GM21447 (cell line): ENCODE results near the gene SLC43A2.
"Not testable (repeated sequence)": the region's sequence is repeated elsewhere in the genome, so short reads cannot be mapped to it uniquely, and the experiment has no call there.

Experiments
- ATAC-seq: cut with Tn5 transposase; IDR thresholded peaks from one replicate; pipeline ENCODE4 v1.9.1; 2021; ENCODE audit not compliant: unreplicated experiment

The SLC43A2 gene

GRCh38 chr17:1565877-1566276, 62.8 kb downstream of the SLC43A2 start:
- ATAC-seq = no peak

- ATAC-seq = no peak
These were observed 64.6 kb downstream of the SLC43A2 start for GRCh38 chr17:1563786-1564613.

- not testable (repeated sequence) for ATAC-seq
These were observed 65.2 kb downstream of the SLC43A2 start for GRCh38 chr17:1563471-1563785.

- peak; percentile 23 for ATAC-seq
These were observed 66.4 kb downstream of the SLC43A2 start for GRCh38 chr17:1562176-1562643.

GRCh38 chr17:1561420-1562175, 67.0 kb downstream of the SLC43A2 start:
- peak; percentile 21 for ATAC-seq

- ATAC-seq = no peak
These were observed 67.7 kb downstream of the SLC43A2 start for GRCh38 chr17:1560858-1561355.

GRCh38 chr17:1560101-1560857, 68.4 kb downstream of the SLC43A2 start:
- no peak for ATAC-seq

- no peak for ATAC-seq
These were observed 69.3 kb downstream of the SLC43A2 start for GRCh38 chr17:1559047-1560043.

GRCh38 chr17:1558401-1558800, 70.2 kb downstream of the SLC43A2 start:
- no peak for ATAC-seq

GRCh38 chr17:1557355-1558095, 71.1 kb downstream of the SLC43A2 start:
- no peak for ATAC-seq

GRCh38 chr17:1555651-1556471, 72.8 kb downstream of the SLC43A2 start:
- no peak for ATAC-seq

- ATAC-seq = no peak
These were observed 73.7 kb downstream of the SLC43A2 start for GRCh38 chr17:1554751-1555540.

GRCh38 chr17:1553354-1554266, 75.0 kb downstream of the SLC43A2 start:
- no peak for ATAC-seq

- ATAC-seq = no peak
These were observed 75.7 kb downstream of the SLC43A2 start for GRCh38 chr17:1552932-1553331.

- no peak for ATAC-seq
These were observed 76.9 kb downstream of the SLC43A2 start for GRCh38 chr17:1551741-1552140.

- ATAC-seq = no peak
These were observed 80.6 kb downstream of the SLC43A2 start for GRCh38 chr17:1548032-1548431.
